Breast epithelium (tissue), 3 donors: ENCODE data around the gene CAV2.

Experiments
- POLR2A ChIP-seq: fragments of 450-650 bp; IDR thresholded peaks from one replicate; pipeline ENCODE4 v1.6.1; 2016; ENCODE audit warnings: antibody characterized with exemption, mild to moderate bottlenecking, moderate library complexity
- TF ChIP-seq, protein P1 (sequence below), 3 donors: fragments of 450-650 bp; IDR thresholded peaks; one replicate each; pipeline ENCODE4 v1.5.1; 2016 to 2017; ENCODE audit warnings: antibody characterized with exemption in 3 of 3, mild to moderate bottlenecking in 3 of 3, moderate library complexity in 3 of 3

DNA sequence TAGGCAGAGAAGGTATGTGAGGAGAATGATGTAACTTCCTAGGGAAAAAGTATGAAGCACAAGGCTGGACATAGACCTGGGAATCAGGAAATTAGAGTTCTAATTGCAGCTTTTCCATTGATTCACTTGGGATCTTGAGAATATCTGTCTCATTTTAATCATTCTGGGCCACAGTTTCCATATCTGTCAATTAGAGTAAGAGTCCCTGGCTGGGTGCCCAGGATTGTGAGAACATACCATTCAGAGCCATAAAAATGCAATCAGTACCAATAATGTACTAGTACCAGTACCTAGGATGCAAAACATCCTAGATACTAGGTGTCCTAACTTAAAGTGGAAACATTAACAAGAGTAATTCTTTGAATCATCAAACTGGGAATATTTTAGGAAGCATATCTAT, 54.9 kb downstream of the CAV2 start:
- TF ChIP-seq, protein P1, sequence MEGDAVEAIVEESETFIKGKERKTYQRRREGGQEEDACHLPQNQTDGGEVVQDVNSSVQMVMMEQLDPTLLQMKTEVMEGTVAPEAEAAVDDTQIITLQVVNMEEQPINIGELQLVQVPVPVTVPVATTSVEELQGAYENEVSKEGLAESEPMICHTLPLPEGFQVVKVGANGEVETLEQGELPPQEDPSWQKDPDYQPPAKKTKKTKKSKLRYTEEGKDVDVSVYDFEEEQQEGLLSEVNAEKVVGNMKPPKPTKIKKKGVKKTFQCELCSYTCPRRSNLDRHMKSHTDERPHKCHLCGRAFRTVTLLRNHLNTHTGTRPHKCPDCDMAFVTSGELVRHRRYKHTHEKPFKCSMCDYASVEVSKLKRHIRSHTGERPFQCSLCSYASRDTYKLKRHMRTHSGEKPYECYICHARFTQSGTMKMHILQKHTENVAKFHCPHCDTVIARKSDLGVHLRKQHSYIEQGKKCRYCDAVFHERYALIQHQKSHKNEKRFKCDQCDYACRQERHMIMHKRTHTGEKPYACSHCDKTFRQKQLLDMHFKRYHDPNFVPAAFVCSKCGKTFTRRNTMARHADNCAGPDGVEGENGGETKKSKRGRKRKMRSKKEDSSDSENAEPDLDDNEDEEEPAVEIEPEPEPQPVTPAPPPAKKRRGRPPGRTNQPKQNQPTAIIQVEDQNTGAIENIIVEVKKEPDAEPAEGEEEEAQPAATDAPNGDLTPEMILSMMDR (IDR thresholded peaks at IDR 0.05) = no peak
- TF ChIP-seq POLR2A = no peak
